HEK293 (cell line): ENCODE measurements around the gene DISP3.

Experiments
- CTCF ChIA-PET: fragments of 350-600 bp; formaldehyde crosslinking; extraction: SDS; loops from one replicate; lab custom pipeline; 2021; ENCODE audit warnings: antibody characterized with exemption; lab: Yijun Ruan, JAX
- POLR2A ChIA-PET: fragments of 300-600 bp; formaldehyde crosslinking; extraction: SDS; loops from one replicate; lab custom pipeline; 2020; ENCODE audit warnings: antibody characterized with exemption, inconsistent platforms; lab: Yijun Ruan, JAX
- H3K27ac ChIP-seq: fragments of 200-500 bp; sonication (Bioruptor generic); 2 replicates; pipeline ENCODE4 v1.5.1; 2014; ENCODE audit warnings: low read depth, low read length, control low read depth, inconsistent platforms; ENCODE audit errors: extremely low read depth
- H3K36me3 ChIP-seq, 2 experiments: fragments of 200-500 bp in 1 of 2; sonication (Bioruptor generic) in 1 of 2; 1 replicate in 1 of 2; 2 replicates in 1 of 2; pipeline ENCODE4 v1.5.1; 2014 to 2017; ENCODE audit warnings: inconsistent platforms in 2 of 2, low read length in 2 of 2; ENCODE audit not compliant: control insufficient read depth in 2 of 2, insufficient read depth in 1 of 2
- H3K4me1 ChIP-seq: fragments of 200-500 bp; sonication (Bioruptor generic); 2 replicates; pipeline ENCODE4 v1.5.1; 2014; ENCODE audit warnings: mild to moderate bottlenecking, low read length, inconsistent platforms; ENCODE audit not compliant: control insufficient read depth, insufficient read depth
- H3K4me3 ChIP-seq: 2 replicates; pipeline ENCODE4 v1.5.1; 2011; ENCODE audit warnings: low read depth, mild to moderate bottlenecking, control low read depth, low read length, moderate library complexity
- H3K9me3 ChIP-seq: fragments of 200-500 bp; sonication (Bioruptor generic); 2 replicates; pipeline ENCODE4 v1.5.1; 2014; ENCODE audit warnings: low read depth, low read length, inconsistent platforms; ENCODE audit not compliant: control insufficient read depth, insufficient read depth
- BCL11B ChIP-seq: fragments of 450-650 bp; formaldehyde crosslinking; IDR thresholded peaks from 2 replicates; pipeline ENCODE4 v1.5.1; 2016; ENCODE audit warnings: low read depth, missing biosample characterization, missing genetic modification characterization
- SALL2 ChIP-seq: fragments of 450-650 bp; formaldehyde crosslinking; IDR thresholded peaks from 2 replicates; pipeline ENCODE4 v1.5.0; 2017; ENCODE audit warnings: missing biosample characterization, mild to moderate bottlenecking, missing genetic modification characterization, borderline replicate concordance
- ZBTB20 ChIP-seq: fragments of 450-650 bp; formaldehyde crosslinking; IDR thresholded peaks from 2 replicates; pipeline ENCODE4 v1.5.1; 2016; ENCODE audit warnings: missing biosample characterization, missing genetic modification characterization
- ZNF140 ChIP-seq: fragments of 450-650 bp; formaldehyde crosslinking; IDR thresholded peaks from 2 replicates; pipeline ENCODE4 v1.5.1; 2016; ENCODE audit warnings: missing biosample characterization, missing genetic modification characterization
- ZNF169 ChIP-seq: fragments of 450-650 bp; formaldehyde crosslinking; IDR thresholded peaks from 2 replicates; pipeline ENCODE4 v1.5.1; 2016; ENCODE audit warnings: missing biosample characterization, missing genetic modification characterization
- ZNF2 ChIP-seq: fragments of 450-650 bp; formaldehyde crosslinking; IDR thresholded peaks from 2 replicates; pipeline ENCODE4 v1.5.1; 2016; ENCODE audit warnings: missing biosample characterization, missing genetic modification characterization
- ZNF324 ChIP-seq: fragments of 450-650 bp; formaldehyde crosslinking; IDR thresholded peaks from 2 replicates; pipeline ENCODE4 v1.5.1; 2016; ENCODE audit warnings: missing biosample characterization, missing genetic modification characterization
- ZNF354C ChIP-seq: fragments of 450-650 bp; formaldehyde crosslinking; IDR thresholded peaks from 2 replicates; pipeline ENCODE4 v1.5.1; 2016; ENCODE audit warnings: missing biosample characterization, missing genetic modification characterization, low read depth, borderline replicate concordance
- ZNF37A ChIP-seq: fragments of 450-650 bp; IDR thresholded peaks from 2 replicates; pipeline ENCODE4 v1.5.1; 2018; ENCODE audit warnings: missing biosample characterization, missing genetic modification characterization
- ZNF596 ChIP-seq: fragments of 450-650 bp; IDR thresholded peaks from 2 replicates; pipeline ENCODE4 v1.5.0; 2018; ENCODE audit warnings: missing biosample characterization, mild to moderate bottlenecking, missing genetic modification characterization, moderate library complexity
- ZNF600 ChIP-seq: fragments of 450-650 bp; formaldehyde crosslinking; IDR thresholded peaks from 2 replicates; pipeline ENCODE4 v1.5.1; 2016; ENCODE audit warnings: missing biosample characterization, missing genetic modification characterization
- ZNF626 ChIP-seq: fragments of 450-650 bp; sonication (Bioruptor Pico); formaldehyde crosslinking; IDR thresholded peaks from 2 replicates; pipeline ENCODE4 v1.5.1; 2018; ENCODE audit warnings: missing biosample characterization, missing genetic modification characterization, inconsistent platforms
- ZNF768 ChIP-seq: fragments of 450-650 bp; formaldehyde crosslinking; IDR thresholded peaks from 2 replicates; pipeline ENCODE4 v1.5.1; 2018; ENCODE audit warnings: missing biosample characterization, mild to moderate bottlenecking, missing genetic modification characterization
- ZNF777 ChIP-seq: fragments of 450-650 bp; formaldehyde crosslinking; IDR thresholded peaks from 2 replicates; pipeline ENCODE4 v1.5.1; 2017; ENCODE audit warnings: missing biosample characterization, missing genetic modification characterization, borderline replicate concordance
- TF ChIP-seq, protein P1 (sequence below): sonication (generic); formaldehyde crosslinking; IDR thresholded peaks from 2 replicates; pipeline ENCODE4 v1.8.1; 2022; ENCODE audit warnings: mild to moderate bottlenecking, moderate library complexity, missing genetic modification reagents
- TF ChIP-seq, protein P2 (sequence below): fragments of 450-650 bp; formaldehyde crosslinking; IDR thresholded peaks from 2 replicates; pipeline ENCODE4 v1.5.1; 2016; ENCODE audit warnings: missing biosample characterization, missing genetic modification characterization
- TF ChIP-seq, protein P3 (sequence below): fragments of 450-650 bp; formaldehyde crosslinking; IDR thresholded peaks from 2 replicates; pipeline ENCODE4 v1.5.1; 2016; ENCODE audit warnings: missing biosample characterization, missing genetic modification characterization
- TF ChIP-seq, protein P4 (sequence below): fragments of 450-650 bp; IDR thresholded peaks from 2 replicates; pipeline ENCODE4 v1.5.1; 2018; ENCODE audit warnings: missing biosample characterization, missing genetic modification characterization

DISP3 gene

DNA sequence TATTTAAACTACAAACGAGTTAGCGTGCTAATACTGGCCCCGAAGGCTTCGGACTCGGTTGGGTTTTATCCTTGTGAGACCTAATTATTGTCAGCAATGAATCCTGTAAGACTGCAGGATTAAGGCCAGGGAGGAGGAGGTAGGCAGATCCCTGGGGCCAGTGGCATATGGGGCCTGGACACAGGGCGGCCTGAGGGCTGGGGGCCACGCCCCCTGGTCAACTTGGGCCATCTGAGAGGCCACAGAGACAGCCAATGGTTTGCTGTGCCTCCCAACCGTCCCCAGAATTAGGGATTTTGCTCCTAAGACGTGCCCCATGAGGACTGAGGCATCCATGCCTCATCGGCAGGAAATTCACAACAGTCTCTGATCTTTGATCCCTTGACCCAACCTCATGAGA is 31.1 kb upstream of the DISP3 start (continued):
- no peak for TF ChIP-seq ZNF140
- TF ChIP-seq, protein P1, sequence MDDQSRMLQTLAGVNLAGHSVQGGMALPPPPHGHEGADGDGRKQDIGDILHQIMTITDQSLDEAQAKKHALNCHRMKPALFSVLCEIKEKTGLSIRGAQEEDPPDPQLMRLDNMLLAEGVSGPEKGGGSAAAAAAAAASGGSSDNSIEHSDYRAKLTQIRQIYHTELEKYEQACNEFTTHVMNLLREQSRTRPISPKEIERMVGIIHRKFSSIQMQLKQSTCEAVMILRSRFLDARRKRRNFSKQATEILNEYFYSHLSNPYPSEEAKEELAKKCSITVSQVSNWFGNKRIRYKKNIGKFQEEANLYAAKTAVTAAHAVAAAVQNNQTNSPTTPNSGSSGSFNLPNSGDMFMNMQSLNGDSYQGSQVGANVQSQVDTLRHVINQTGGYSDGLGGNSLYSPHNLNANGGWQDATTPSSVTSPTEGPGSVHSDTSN (CRISPR knock-in tag) = no peak
- TF ChIP-seq ZNF169 (tag by site-specific recombination) = no peak

DNA sequence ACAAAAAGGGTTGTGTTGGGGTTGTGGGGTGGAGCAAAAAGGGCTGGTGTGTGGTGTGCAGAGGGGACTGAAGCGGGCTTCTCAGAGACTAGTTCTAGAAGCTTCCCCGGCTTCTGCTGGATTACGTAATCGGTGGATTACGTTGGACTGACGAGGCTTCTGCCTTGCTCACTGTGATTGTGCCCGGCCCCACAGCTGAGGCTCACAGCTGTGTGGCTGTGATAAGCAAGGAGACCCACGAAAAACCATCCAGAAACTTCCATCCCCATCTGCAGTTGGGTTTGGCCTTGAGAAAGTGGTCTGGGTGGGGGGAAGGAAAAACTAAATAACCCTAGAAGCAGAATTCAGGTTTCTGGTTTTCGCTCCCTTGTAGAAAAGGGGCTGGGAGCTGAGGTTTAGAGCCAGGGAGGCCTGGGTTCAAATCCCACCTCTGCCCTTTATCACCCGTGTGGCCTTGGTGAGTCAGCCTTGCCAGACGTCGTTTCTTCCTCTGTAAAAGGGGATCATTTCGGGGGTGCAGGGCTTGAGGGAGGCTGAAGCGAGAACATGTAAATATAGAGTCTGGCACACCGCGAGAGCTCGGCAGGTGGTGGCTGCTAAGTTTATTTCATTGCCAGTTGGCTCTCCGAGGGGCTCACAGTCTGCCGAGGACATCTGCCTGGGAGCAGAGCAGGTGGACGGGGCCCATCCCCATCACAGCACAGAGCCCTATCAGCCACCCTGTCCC is 30.4 kb upstream of the DISP3 start:
- POLR2A ChIA-PET = no interaction called here
- Histone ChIP-seq H3K4me3 (no peak overlapping the region), H3K9me3 (no peaks in the 10 kb centered on the region), H3K4me1 (no peaks in the 10 kb centered on the region), H3K27ac (no peak overlapping the region)
- TF ChIP-seq ZNF600 (tag by site-specific recombination) (no peak), ZNF596 (tag by site-specific recombination) (no peak)
- TF ChIP-seq, protein P2, sequence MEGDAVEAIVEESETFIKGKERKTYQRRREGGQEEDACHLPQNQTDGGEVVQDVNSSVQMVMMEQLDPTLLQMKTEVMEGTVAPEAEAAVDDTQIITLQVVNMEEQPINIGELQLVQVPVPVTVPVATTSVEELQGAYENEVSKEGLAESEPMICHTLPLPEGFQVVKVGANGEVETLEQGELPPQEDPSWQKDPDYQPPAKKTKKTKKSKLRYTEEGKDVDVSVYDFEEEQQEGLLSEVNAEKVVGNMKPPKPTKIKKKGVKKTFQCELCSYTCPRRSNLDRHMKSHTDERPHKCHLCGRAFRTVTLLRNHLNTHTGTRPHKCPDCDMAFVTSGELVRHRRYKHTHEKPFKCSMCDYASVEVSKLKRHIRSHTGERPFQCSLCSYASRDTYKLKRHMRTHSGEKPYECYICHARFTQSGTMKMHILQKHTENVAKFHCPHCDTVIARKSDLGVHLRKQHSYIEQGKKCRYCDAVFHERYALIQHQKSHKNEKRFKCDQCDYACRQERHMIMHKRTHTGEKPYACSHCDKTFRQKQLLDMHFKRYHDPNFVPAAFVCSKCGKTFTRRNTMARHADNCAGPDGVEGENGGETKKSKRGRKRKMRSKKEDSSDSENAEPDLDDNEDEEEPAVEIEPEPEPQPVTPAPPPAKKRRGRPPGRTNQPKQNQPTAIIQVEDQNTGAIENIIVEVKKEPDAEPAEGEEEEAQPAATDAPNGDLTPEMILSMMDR (tag by site-specific recombination) = no peak
- TF ChIP-seq, all 188 proteins: peak for 0
- no peaks in the 10 kb centered on the region for H3K36me3 ChIP-seq
- CTCF ChIA-PET = no interaction called here

DNA sequence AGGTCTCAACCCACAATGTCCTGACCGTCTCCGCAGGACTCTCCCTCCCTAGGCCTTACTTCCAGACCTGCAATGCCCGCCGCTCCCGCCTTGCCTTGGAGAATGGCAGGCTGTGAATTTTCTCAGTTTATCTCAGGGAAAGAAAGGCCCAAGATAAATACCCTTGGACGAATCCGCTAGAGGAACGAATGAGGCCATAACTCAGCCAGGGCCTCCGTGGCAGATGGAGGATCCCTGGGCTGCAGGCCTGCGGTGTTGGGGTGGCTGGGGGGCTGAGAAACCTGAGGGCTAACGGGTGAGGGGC is 29.9 kb upstream of the DISP3 start:
- H3K9me3 ChIP-seq = no peaks in the 10 kb centered on the region
- POLR2A ChIA-PET = no interaction called here

DNA sequence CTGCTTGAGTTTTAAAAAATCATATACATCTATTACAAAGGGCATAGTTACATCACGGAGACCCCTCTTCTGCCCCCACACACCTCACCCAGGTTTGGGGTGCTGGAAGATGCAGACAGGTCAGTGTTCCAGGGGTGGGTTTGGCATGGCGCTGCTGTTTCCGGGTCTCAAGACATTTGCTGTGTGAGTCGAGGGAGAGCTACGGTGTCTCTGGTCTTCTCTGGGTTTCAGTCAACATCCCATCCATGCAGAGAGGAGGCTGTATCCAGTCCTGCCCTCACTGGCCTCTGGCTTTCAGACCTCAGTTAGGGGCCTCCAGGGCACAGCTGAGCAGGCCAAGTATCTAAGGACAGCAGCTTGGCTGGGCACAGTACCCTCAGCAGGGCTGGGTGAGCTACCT is 28.6 kb upstream of the DISP3 start:
- Histone ChIP-seq H3K4me1 (no peaks in the 10 kb centered on the region), H3K27ac (no peak overlapping the region), H3K9me3 (no peaks in the 10 kb centered on the region), H3K36me3 (no peaks in the 10 kb centered on the region), H3K4me3 (no peak overlapping the region)
- 0 out of 2 replicates have a peak, but pooled peaks have one; percentile 27 for TF ChIP-seq ZNF768
- TF ChIP-seq ZBTB20 (tag by site-specific recombination) = no peak
- ChIA-PET POLR2A (no interaction called here), CTCF (no interaction called here)

More for the DNA sequence above, 29.9 kb upstream of the DISP3 start:
- CTCF ChIA-PET = interaction anchor here (0.7 kb wide), 1 partner anchor 18 kb away, joined by 3 read pairs; no protein-coding TSS in a partner anchor
- no peaks in the 10 kb centered on the region for H3K4me1 ChIP-seq
- TF ChIP-seq ZNF626 (no peak), ZNF354C (tag by site-specific recombination) (no peak), ZNF324 (tag by site-specific recombination) (no peak), ZNF2 (no peak), ZNF37A (tag by site-specific recombination) (no peak), ZNF777 (tag by site-specific recombination) (no peak), SALL2 (tag by site-specific recombination) (no peak), BCL11B (tag by site-specific recombination) (no peak)
- TF ChIP-seq, protein P3, sequence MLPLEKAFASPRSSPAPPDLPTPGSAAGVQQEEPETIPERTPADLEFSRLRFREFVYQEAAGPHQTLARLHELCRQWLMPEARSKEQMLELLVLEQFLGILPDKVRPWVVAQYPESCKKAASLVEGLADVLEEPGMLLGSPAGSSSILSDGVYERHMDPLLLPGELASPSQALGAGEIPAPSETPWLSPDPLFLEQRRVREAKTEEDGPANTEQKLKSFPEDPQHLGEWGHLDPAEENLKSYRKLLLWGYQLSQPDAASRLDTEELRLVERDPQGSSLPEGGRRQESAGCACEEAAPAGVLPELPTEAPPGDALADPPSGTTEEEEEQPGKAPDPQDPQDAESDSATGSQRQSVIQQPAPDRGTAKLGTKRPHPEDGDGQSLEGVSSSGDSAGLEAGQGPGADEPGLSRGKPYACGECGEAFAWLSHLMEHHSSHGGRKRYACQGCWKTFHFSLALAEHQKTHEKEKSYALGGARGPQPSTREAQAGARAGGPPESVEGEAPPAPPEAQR (tag by site-specific recombination) = no peak
- TF ChIP-seq, protein P4, sequence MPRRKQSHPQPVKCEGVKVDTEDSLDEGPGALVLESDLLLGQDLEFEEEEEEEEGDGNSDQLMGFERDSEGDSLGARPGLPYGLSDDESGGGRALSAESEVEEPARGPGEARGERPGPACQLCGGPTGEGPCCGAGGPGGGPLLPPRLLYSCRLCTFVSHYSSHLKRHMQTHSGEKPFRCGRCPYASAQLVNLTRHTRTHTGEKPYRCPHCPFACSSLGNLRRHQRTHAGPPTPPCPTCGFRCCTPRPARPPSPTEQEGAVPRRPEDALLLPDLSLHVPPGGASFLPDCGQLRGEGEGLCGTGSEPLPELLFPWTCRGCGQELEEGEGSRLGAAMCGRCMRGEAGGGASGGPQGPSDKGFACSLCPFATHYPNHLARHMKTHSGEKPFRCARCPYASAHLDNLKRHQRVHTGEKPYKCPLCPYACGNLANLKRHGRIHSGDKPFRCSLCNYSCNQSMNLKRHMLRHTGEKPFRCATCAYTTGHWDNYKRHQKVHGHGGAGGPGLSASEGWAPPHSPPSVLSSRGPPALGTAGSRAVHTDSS (tag by site-specific recombination) = no peak
- TF ChIP-seq, all 188 proteins: peak for 0
- H3K36me3 ChIP-seq = no peaks in the 10 kb centered on the region
- H3K4me3 ChIP-seq = no peak overlapping the region
- H3K27ac ChIP-seq = no peak overlapping the region
